ENCODE data around the gene KCNQ4.

DNA sequence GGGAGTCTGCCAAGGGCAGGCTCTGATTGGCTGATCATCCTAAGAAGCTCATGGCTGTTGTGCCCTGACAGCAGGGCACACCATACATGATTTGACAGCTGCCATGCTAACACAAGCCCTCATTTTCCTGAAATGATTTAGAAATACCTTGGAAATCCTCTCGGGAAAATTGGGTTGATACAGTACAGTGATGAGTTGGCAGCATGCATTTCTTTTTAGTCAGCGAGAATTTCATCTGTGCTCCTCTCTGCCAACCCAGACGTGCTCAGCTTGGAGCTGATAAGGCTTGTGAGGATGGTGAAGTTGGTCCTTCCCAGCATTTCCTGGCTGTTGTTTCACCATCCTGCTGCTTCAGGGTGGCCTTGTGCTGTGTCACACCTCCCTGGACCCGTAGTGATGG is 22.6 kb upstream of the KCNQ4 start:
- TF ChIP-seq, protein P1, sequence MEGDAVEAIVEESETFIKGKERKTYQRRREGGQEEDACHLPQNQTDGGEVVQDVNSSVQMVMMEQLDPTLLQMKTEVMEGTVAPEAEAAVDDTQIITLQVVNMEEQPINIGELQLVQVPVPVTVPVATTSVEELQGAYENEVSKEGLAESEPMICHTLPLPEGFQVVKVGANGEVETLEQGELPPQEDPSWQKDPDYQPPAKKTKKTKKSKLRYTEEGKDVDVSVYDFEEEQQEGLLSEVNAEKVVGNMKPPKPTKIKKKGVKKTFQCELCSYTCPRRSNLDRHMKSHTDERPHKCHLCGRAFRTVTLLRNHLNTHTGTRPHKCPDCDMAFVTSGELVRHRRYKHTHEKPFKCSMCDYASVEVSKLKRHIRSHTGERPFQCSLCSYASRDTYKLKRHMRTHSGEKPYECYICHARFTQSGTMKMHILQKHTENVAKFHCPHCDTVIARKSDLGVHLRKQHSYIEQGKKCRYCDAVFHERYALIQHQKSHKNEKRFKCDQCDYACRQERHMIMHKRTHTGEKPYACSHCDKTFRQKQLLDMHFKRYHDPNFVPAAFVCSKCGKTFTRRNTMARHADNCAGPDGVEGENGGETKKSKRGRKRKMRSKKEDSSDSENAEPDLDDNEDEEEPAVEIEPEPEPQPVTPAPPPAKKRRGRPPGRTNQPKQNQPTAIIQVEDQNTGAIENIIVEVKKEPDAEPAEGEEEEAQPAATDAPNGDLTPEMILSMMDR (IDR thresholded peaks at IDR 0.05; ENCODE audit: control extremely low read depth in 1 of 3, insufficient read depth in 1 of 3, low read depth in 1 of 3, low read length in 3 of 3), result no peak
- TF ChIP-seq SUZ12 (IDR thresholded peaks at IDR 0.05; ENCODE audit: low read length), result no peak
- no peak for TF ChIP-seq POLR2A (IDR thresholded peaks at IDR 0.05; ENCODE audit: control extremely low read depth in 1 of 2, low read depth in 2 of 2, low read length in 2 of 2)
- TF ChIP-seq RAD21 (IDR thresholded peaks at IDR 0.05 in 1 of 2, conservative IDR thresholded peaks at IDR 0.05 in 1 of 2; ENCODE audit: low read depth in 2 of 2, low read length in 2 of 2), result no peak
- TF ChIP-seq CBX5 (IDR thresholded peaks at IDR 0.05; ENCODE audit: low read depth, low read length), result no peak
- no peak for TF ChIP-seq EGR1 (IDR thresholded peaks at IDR 0.05; ENCODE audit: borderline replicate concordance, low read depth, low read length)
